HG03342 (cell line): ENCODE measurements around the gene LPA.
"Not testable (repeated sequence)": the region's sequence is repeated elsewhere in the genome, so short reads cannot be mapped to it uniquely, and the experiment has no call there.

Source experiments
- ATAC-seq: cut with Tn5 transposase; IDR thresholded peaks from one replicate; pipeline ENCODE4 v1.9.1; 2021; ENCODE audit warnings: mild to moderate bottlenecking, moderate library complexity; ENCODE audit not compliant: unreplicated experiment

LPA gene

DNA sequence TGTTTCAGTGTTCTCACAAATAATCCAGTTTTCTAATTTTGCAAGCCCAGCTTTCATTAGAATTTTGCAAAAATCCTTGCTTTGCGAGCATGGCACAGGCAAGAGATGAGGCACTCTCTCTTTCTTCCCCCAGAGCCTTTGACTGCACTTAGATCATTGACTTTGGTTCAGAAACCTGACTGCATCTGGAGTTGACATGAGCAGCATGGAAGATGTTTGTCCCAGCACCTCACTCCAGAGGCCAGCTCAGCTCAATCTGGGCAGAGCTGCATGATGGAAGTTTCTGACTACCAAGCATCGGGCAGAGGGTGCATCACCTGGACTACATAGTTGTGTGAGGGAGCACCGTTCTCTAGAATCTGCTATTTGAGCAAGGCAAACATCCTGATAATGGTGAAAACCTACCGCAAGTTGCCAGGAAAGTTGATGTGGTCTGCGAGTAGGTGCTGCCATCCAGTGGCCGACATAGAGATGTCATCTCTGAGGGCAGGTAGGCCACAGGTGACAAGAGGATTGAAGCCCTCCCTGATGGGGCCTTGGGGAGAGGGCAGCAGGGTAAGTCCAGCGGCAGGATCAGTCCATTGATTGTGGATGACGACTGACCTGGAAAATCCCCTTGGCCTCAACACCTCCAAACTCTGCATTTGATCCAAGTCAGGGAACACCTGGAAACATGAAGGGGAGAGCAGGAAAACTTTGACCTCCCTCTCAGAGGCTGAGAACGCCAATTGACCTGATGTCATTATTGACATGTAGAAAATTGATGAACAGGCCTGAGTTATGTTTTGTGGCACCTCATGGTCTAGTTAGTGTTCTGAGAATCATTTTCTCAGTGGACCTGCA, 3.8 kb upstream of the LPA start:
- peak; percentile 72 for ATAC-seq

GRCh38 chr6:160662842-160663241, 1.2 kb downstream of the LPA start:
- ATAC-seq: no peak

- no peak for ATAC-seq
These were observed 1.6 kb downstream of the LPA start for GRCh38 chr6:160662429-160662828.

DNA sequence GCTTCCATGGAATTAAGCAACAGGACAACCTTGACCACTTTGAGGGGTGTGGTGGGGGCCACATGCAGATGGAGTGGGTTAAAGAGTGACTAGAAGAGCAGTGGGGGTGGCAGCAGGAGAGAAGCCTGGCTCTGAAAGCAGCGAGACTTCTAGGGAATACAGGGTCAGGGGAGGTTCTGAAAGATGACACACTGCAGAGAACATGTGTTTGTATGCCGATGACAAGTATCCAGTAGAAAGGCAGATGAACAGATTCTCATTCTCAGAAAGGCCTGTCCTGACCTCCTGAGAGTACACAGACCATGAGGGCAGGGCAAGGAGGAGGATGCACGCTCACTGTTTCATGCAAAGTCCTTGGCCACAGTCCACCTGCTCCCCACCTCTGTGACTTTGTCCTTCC, 2.9 kb downstream of the LPA start:
- ATAC-seq: no peak

- no peak for ATAC-seq
These were observed 4.5 kb downstream of the LPA start for GRCh38 chr6:160659562-160659961.

GRCh38 chr6:160634706-160635105, 29.4 kb downstream of the LPA start:
- no peak for ATAC-seq

DNA sequence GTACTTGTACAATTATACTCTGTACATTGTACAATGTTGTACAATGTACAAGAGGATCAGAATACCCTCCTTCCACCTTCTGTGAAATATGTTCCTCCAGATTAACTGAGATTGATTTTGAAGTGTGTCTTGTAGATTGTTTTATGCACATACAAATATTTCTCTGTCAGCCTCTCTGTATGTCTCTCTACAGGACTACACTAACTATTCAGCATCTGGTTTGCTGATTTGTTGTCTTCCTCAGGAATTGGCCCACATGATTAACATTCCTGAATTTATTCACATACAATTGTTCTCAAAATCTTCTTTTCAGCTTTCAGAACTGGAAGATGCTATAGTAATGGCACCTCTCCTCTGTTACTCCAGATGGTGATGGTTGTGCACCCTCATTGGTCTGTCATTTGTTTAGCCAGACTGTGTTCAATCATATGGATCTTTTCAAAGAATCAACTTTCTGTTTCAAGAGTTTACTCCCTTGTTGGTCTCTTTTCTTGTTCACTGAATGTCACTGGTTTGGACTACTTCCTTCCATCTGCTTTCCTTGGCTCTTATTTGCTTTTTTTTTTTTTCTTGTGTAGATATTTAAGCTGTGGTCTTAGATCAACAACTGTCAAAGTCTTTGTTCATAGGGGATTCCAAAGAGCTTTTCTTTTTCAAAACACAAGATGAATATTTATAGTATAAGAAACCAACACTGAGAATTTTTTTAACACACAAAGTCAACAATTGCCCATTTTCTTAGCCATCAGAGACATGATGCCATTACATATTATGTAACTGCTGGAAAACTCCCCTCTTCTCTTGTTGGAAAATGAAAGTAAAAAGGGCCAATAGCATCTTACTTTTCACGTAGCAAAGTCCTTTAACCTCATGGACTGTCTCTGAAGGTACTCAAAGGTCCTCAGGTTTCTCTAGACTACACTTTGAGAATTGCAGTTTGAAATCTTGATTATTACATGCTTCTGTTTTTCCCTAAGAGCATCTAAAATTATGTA, 67.9 kb downstream of the LPA start:
- ATAC-seq: no peak

DNA sequence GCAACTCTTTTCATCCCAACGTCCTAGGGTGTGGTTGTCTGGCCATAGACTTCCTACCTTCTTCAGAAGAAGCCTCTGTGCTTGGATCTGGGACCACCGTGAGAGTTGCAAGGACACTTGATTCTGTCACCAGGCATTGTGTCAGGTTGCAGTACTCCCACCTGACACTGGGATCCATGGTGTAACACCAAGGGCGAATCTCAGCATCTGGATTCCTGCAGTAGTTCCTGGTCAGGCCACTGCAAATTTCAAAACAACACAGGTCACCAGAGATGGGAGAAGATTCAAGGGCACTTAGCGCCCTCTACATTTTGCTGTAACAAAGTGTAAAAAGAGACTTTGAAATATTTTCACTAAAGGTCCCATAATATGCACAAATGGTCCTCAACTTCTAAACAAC, 68.8 kb downstream of the LPA start:
- not testable (repeated sequence) for ATAC-seq

DNA sequence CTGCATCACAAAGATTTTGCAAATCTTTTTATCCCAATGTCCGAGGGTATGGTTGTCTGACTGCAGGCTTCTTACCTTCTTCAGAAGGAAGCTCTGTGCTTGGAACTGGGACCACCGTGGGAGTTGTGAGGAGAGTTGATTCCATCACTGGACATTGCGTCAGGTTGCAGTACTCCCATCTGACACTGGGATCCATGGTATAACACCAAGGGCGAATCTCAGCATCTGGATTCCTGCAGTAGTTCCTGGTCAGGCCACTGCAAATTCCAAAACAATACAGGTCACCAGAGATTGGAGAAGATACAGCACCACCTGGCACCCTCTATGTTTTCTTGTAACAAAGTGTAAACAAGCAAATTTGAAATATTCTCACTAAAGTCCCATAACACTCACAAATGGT, 77.7 kb downstream of the LPA start:
- no peak for ATAC-seq

GRCh38 chr6:160583794-160584193, 80.3 kb downstream of the LPA start:
- ATAC-seq: no peak

DNA sequence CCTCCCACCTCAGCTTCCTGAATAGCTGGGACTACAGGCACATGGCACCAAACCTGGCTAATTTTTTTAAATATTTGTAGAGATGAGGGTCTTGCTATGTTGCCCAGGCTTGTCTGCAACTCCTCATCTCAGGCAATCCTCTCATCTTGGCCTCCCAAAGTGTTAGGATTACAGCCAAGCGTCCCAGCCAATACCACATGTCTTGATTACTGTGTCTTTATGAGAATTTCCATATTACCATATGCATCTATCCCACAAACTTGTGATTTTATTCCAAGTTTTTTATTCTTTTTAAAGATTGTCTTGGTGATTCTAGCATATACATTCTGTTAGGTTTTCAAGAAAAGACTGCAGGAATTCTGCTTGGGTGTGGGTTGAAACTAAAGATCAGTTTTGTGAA, 82.7 kb downstream of the LPA start:
- ATAC-seq: no peak

- not testable (repeated sequence) for ATAC-seq
These were observed 85.6 kb downstream of the LPA start for GRCh38 chr6:160578515-160578914.

- no peak for ATAC-seq
These were observed 90.1 kb downstream of the LPA start for GRCh38 chr6:160573943-160574342.

- not testable (repeated sequence) for ATAC-seq
These were observed 92.9 kb downstream of the LPA start for GRCh38 chr6:160571201-160571600.

GRCh38 chr6:160544802-160545201, 119.3 kb downstream of the LPA start:
- ATAC-seq: no peak

DNA sequence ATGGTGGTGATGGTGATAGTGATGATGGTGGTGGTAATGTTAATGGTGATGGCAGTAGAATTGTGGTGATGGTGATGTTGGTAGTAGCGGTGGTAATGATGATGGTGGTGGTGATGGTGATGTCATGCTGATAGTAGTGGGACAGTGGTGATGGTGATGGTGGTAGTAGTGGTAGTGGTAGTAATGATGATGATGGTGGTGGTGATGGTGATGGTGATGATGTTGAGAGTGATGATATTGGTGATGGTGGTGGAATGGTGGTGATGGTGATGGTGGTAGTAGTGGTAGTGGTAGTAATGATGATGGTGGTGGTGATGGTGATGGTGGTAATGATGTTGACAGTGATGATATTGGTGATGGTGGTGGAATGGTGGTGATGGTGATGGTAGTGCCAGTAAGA, 128.8 kb downstream of the LPA start:
- ATAC-seq: no peak

DNA sequence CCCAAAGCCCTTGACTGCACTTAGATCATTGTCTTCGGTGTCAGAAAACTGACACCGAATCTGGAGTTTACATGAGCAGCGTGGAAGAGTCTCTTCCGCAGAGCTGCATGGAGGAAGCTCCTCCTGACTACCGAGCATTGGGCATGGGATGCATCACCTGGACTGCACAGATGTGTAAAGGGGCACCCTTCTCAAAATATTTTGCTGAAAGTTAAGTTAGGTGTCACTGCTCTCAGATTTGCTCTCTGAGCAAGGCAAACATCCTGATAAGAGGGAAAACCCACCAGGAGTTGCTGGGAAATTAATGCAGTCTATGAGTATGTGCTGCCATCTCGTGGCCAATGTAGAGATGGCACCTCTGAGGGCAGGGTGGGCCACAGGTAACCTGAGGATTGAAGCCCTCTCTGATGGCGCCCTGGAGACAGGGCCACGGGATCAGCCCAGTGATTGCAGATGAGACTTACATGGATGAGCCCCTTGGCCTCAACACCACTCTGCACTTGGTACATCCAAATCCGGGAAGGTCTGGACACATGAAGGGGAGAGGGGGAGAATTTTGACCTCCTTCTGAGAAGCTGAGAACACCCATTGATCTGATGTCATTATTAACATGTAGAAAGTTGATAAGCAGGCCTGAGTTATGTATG, 129.9 kb downstream of the LPA start:
- peak; percentile 85 for ATAC-seq

DNA sequence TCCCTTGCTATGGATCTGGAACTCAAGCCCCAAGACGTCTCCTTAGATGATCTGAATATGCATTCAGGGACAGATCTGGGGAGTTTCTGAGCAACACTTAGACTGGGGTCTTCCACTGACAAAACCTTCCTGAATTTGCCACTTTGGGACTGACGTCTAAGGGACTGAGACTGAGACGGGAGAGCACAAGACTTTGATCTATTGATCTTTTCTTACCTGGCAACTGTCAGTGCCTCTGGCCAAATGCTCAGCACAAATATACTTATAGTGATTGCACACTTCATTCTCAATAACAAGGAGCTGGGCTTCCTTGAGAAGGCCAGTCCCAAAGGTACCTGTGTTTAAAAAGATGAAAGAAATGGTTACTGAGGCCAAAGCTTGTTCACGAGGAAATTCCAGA, 131.8 kb downstream of the LPA start:
- no peak for ATAC-seq

DNA sequence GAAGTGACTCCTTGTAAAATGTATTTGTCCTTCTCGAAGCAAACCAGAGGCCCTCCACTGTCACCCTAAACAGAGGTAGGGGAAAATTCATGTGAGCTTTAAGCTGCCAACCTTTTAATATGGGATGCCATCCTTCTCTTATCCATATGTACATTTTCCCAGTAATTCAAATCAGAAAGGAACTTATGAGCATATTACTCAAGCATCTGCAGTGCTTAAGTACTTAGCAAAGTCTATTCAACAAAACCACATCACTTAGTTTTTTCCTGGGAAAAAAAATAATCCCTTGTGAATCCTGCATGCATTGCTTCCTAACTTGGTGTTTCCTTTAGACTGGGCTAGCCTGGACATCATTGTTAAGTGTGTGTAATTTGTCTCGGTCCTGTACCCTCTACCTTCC, 132.2 kb downstream of the LPA start:
- no peak for ATAC-seq

GRCh38 chr6:160529524-160529923, 134.6 kb downstream of the LPA start:
- ATAC-seq: not testable (repeated sequence)

- peak; percentile 26 for ATAC-seq
These were observed 140.9 kb downstream of the LPA start for GRCh38 chr6:160523223-160523622.
